Neutrophil (primary cell): Measurements from ENCODE around the gene PCDH1.

Experiments used
- H3K27ac ChIP-seq: fragments of 200-600 bp; sonication (generic); 2 replicates; pipeline ENCODE4 v1.5.1; 2016; ENCODE audit warnings: mild to moderate bottlenecking, moderate library complexity
- H3K27me3 ChIP-seq: fragments of 200-600 bp; sonication (generic); 2 replicates; pipeline ENCODE4 v1.6.0; 2016; ENCODE audit warnings: mild to moderate bottlenecking
- H3K36me3 ChIP-seq: fragments of 200-600 bp; sonication (generic); 2 replicates; pipeline ENCODE4 v1.5.1; 2017
- H3K4me1 ChIP-seq, 2 experiments: fragments of 200-600 bp in 1 of 2; sonication (generic) in 1 of 2; 1 replicate in 1 of 2; 2 replicates in 1 of 2; pipeline versions ENCODE4 v1.5.1 to v1.6.1; 2013 to 2016; ENCODE audit warnings: low read depth in 1 of 2, low read length in 1 of 2, mild to moderate bottlenecking in 1 of 2, moderate library complexity in 1 of 2; ENCODE audit not compliant: control insufficient read depth in 1 of 2, insufficient read depth in 1 of 2
- H3K4me3 ChIP-seq, 2 experiments: fragments of 200-600 bp in 1 of 2; sonication (generic) in 1 of 2; 1 replicate in 1 of 2; 2 replicates in 1 of 2; pipeline ENCODE4 v1.5.1; 2013 to 2016; ENCODE audit warnings: low read depth in 1 of 2, low read length in 1 of 2, mild to moderate bottlenecking in 1 of 2, moderate library complexity in 1 of 2
- H3K9me3 ChIP-seq: fragments of 200-600 bp; sonication (generic); 2 replicates; pipeline ENCODE4 v1.5.1; 2016
- CTCF ChIP-seq: fragments of 200-600 bp; sonication (generic); IDR thresholded peaks from 2 replicates; pipeline ENCODE4 v1.5.1; 2016; ENCODE audit warnings: antibody characterized with exemption

Gene PCDH1

GRCh38 chr5:141810702-141811101, 67.5 kb downstream of the PCDH1 start:
- Histone ChIP-seq H3K36me3 (no peaks in the 10 kb centered on the region), H3K27ac (no peak overlapping the region), H3K27me3 (peaks cover 90% of the 10 kb centered on the region), H3K9me3 (no peaks in the 10 kb centered on the region), H3K4me1 (no peaks in the 10 kb centered on the region), H3K4me3 (no peak overlapping the region)
- no peak for TF ChIP-seq CTCF

GRCh38 chr5:141809380-141810096, 68.7 kb downstream of the PCDH1 start:
- TF ChIP-seq CTCF: no peak

GRCh38 chr5:141808857-141809256, 69.4 kb downstream of the PCDH1 start:
- H3K4me3 ChIP-seq: no peak overlapping the region
- H3K9me3 ChIP-seq: no peaks in the 10 kb centered on the region
- no peak for TF ChIP-seq CTCF
- no peaks in the 10 kb centered on the region for H3K36me3 ChIP-seq
- H3K27me3 ChIP-seq: peaks cover 94% of the 10 kb centered on the region
- no peaks in the 10 kb centered on the region for H3K4me1 ChIP-seq
- no peak overlapping the region for H3K27ac ChIP-seq

More at GRCh38 chr5:141809380-141810096, 68.7 kb downstream of the PCDH1 start:
- no peaks in the 10 kb centered on the region for H3K36me3 ChIP-seq
- no peaks in the 10 kb centered on the region for H3K9me3 ChIP-seq
- no peak overlapping the region for H3K27ac ChIP-seq
- H3K27me3 ChIP-seq: peaks cover 93% of the 10 kb centered on the region
- no peaks in the 10 kb centered on the region for H3K4me1 ChIP-seq
- H3K4me3 ChIP-seq: no peak overlapping the region

- Histone ChIP-seq H3K27me3 (peaks cover 100% of the 10 kb centered on the region), H3K9me3 (no peaks in the 10 kb centered on the region), H3K36me3 (no peaks in the 10 kb centered on the region), H3K27ac (no peak overlapping the region), H3K4me3 (no peak overlapping the region), H3K4me1 (no peaks in the 10 kb centered on the region)
- TF ChIP-seq CTCF: no peak
Measured at GRCh38 chr5:141807732-141808131, 70.5 kb downstream of the PCDH1 start.

GRCh38 chr5:141807329-141807728, 70.9 kb downstream of the PCDH1 start:
- Histone ChIP-seq H3K4me3 (no peak overlapping the region), H3K27me3 (peaks cover 100% of the 10 kb centered on the region), H3K27ac (no peak overlapping the region), H3K9me3 (no peaks in the 10 kb centered on the region), H3K36me3 (no peaks in the 10 kb centered on the region), H3K4me1 (no peaks in the 10 kb centered on the region)
- no peak for TF ChIP-seq CTCF
